Activated CD8-positive, alpha-beta memory T cell treated with anti-CD3 and anti-CD28 coated beads for 48 hours (primary cell): ENCODE data around the gene ATP8A1.
A peak's percentile ranks its signal among the peaks of the same experiment; 100 is the strongest.

Experiments
- DNase-seq, 3 experiments: peaks; one replicate each; pipeline ENCODE4 v3.0.0-alpha.2; 2020; ENCODE audit warnings: low read depth in 2 of 3, low spot score in 2 of 3

Gene ATP8A1

DNA sequence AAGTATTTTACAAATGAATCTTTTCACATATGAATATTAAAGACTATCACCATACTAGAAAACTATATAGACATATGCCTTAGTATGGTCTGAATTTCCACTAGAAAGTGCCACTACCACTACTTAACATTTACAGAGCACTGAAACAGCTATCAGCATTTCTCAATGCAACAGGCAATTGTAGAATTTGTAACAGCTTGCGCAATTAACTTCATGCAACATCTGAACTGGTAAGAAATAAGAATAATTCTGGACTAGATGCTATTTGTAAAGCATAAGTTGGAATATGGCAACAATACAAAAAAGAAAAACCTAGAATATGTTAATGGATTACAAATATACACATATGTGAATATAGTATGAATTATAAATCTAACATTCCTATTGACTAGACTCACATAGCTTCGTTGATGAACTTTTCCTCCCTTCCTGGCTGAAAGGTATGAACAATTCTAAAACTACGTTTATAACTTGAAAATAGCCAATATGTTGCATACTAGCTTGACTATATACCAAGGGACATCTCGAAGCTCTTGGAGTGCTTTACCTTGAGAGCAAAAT lies 82.0 kb downstream of the ATP8A1 start:
- no peak for DNase-seq

DNA sequence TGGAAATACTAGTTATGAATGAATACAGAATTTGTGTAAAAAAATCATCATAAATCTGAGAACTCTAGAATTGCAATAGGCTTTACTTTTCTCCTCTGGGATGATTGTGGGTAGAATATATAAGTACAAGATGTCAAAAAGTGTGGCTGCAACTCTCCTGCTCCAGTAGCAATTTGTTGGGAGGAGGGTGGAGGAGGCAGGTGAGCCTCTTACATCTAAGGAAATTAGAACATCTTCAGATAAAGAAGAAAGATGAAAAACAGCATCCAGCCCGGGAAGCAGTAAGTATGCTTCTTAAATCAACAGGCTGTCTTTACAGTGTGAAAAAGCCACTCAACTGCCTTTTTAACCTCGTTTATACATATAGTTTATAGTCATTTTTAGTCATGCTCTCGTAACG lies 83.7 kb downstream of the ATP8A1 start:
- DNase-seq: no peak

DNA sequence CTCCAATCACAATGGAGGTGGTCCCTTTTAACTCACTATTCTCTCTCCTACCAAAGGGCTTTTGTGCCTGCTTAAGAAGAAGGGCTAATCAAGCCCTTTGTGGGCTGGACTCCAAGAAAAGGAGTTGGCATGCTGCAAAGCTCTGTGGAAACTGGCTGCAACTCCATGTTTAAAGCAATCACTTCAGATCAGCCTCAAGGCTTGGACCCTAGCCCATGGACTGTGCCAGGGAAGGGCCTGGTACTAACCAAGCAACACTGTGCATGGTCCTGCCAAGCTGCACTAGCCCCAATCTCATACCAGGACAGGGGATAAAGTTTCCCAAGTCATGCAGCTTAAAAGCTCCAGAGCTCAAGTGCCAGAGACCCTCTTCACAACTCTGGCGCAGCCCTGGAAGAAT lies 86.7 kb downstream of the ATP8A1 start:
- DNase-seq: no peak

DNA sequence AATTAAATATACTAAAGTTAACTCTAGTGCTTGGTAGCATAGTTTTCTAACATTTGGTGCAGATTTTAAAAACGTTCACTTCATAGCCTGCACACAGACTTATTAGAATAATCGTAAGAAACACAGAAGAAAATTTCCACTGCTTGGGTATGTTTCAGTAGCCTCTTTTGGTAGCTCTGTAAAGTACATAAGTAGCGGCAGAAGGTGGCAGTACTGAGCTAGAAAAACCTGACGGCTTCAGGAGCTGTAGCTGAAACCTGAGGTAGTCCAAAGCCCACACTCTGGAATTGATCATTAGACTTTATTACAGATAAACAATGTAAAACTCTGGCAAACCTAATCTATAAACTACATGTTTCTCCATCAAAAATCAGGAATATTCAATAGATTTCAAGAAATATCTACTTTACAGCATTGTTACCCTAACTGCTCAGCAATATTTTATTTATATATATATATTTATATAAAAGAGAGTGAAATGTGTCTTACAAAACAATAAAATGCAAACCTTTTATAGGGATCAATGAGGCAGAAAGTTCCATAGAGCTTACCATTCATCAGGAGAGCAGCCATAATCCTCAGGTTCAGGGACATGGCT lies 88.2 kb downstream of the ATP8A1 start:
- peak in 1 of 3 experiments; percentile 7 for DNase-seq

DNA sequence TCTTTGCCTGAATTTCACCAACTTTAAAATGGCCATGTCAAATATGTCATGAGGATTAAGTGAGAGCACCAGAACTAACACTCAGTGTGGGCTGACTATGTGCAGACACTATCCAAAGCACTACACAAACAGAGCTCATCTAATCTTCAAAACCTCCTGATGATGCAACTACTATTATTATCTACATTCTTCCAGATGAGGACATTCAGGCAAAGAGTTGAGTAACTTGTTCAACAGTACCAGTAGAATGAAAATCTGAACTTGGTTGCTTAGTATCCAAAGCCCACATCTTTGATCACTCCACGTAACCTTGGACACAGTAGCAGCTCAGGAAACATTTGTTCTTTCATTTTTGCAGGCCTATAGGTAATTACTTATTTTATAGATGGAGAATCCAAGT lies 90.1 kb downstream of the ATP8A1 start:
- DNase-seq: no peak

DNA sequence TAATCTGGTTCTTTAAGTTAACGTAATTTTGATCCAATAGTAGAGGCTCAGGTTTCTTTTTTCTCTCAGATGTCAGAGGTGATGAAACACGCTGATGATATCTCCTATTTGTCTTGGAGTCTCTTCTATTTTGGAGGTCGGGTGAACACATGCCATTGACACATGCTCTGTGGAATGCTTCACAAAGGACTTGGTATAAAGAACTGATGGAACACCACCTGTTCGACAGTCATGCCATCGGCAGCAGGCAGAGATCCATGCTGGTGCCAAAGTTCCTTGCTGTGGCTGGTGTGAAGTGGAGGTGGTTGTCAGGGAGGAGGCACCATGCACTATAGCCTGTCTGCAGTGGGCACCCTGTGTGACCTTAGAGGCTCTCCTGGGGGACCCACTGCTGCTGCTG lies 94.9 kb downstream of the ATP8A1 start:
- DNase-seq: no peak

DNA sequence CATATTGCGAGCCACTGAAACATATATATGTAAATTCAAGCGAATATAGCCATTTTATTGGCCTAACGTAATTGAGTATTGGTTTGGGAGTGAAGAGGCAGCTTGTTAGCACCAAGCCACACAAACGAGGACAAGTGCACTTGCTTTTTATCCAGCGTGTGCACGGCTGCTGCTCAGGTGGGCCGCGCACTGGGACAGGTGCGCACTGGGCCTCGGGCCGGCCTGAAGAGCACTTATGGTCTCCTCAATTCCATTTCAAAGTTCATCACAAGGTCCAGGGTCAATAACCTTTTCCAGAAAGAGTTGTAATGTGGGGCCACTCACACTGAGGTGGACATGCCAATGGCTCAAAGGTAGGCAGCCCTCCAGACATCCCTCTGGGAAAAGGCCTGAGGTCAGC lies 95.9 kb downstream of the ATP8A1 start:
- DNase-seq: no peak

DNA sequence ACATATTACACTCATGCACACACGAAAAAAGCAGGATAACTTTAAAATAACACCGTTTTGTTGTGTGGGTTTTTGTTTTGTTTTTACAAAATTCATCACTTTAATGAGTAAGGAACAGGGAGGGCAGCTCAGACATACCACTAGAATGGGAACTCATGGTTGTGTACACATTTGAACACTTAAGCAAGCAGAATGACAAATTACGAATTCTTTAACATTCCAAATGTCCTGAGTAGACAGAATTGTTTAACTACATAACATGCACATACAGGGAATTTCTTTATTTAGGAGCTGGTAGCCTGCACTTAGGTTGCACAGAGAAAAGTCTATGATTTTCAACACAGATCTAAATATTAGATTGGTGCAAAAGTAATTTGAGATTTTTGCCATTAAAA lies 96.4 kb downstream of the ATP8A1 start:
- DNase-seq: no peak

DNA sequence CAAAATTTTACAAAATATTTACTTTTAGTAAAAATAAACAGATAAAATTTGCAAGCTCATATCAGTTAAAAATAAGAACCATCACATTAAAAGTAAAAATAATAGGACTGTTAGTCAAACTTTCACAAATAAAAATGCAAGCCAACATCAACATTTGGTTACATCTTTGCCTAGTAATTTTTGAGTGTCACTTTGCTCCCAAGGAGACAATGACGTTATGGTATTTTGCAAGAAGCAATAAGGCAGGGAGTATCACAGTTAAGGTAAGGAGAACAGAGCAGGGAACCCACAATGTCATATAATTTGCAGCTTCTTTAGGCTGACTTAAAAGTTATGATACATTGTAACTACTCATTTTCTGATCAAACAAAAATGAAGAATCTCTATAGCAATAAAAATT lies 98.7 kb downstream of the ATP8A1 start:
- no peak for DNase-seq

DNA sequence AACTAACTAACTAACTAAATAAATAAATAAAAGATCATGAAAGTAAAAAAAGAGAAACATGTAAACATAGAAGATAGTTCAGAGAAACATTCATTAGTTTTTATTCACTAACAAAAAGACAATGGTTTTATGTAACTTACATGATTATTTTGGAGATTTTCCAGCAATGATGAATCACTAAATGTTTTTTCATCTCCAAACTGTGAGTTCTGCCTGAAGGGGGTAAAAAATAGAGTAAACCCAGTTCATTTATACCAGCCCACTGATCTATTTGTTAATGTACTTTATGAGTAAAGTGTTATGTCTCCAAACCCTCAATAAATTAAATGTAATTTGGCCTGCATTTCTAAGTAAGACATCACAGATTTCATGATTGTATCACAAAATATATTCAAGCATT lies 101.1 kb downstream of the ATP8A1 start:
- no peak for DNase-seq

DNA sequence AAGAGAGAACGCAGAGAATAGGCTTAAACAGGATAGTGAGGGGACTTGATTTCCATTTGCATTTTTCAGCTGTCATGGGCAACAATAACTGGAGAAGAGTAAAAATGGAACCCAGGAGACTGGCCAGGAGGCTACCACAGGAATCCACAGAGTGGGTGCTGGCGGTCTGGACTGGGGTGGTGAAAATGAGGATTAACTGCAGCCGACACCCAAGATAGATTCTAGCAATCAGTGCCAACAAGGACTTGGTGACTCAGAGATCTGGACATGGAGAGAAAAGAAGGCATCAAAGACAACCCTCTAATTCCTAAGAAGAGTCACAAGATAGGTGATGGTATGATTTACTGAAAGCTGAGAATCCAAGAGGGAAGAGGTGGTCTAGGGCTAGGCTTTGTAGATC lies 102.8 kb downstream of the ATP8A1 start:
- DNase-seq: no peak

DNA sequence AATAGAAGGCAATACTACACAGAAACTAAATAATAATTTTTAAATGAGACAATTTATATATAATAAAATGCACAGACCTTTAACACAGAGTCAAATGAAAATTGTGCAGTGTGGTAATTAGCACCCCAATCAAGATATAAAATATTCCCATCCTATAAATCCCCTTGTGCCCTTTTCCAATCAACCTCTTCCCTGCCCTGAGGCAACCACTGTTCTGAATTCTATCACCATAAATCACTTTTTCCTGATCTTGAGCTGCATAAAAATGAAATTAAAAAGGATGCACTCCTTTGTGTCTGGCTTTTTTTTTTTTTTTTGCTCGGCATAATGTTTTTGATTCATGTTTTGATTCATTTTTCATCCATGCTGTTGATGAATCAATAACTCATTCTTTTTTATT lies 107.0 kb downstream of the ATP8A1 start:
- no peak for DNase-seq

DNA sequence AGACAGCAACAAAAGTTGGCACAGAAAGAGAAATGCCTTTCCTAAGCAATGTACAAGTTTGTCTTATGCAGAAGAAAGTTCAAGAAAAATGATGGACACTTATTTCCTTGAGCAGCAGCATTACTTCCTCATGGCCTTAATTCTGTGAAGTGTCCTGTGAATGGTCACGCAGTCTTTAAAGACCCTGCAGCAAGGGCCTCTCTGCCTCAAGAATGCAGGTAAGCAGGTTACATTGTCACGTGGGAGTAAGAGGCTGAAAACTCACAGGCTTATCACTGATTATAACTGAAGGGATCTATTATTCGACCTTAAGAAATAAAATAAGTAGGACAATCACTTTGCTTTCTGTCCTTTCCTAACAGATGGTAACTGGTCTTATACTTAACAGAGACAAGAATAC lies 109.1 kb downstream of the ATP8A1 start:
- no peak for DNase-seq

DNA sequence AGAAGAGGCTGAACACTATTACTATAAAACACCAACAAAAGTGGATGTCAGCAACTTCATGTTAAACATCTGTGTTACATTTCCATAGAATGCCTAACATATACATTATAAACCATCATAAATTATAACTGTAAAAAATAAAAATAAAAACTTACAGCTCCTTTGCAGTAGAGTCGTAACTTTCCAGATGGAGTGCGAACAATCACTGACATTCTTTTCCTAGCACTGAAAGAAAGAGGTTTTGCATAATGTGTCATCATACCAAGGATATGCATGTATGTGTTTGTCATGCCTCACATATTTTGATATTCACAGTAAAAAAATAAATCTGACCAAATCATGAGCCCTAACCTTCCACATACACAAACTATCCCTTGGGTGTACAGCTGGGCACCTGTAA lies 113.1 kb downstream of the ATP8A1 start:
- no peak for DNase-seq

DNA sequence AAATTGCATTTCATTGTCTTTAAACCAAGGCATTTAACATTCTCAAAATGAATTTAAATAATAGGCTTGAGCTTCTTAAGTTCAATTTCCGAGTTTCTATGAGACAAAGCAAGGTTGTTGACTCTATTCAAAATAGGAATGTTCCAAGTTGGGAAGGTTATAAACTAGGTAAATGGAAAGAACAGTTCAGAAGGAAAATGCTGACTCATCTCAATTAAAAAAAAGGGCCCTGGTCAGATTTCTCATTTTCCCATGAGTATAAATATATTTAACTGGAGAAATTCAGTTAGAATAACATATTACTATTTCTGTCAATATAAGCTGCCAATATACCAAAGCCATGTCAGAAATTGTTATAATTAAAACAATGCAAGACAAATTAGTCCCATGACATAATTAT lies 113.8 kb downstream of the ATP8A1 start:
- no peak for DNase-seq

DNA sequence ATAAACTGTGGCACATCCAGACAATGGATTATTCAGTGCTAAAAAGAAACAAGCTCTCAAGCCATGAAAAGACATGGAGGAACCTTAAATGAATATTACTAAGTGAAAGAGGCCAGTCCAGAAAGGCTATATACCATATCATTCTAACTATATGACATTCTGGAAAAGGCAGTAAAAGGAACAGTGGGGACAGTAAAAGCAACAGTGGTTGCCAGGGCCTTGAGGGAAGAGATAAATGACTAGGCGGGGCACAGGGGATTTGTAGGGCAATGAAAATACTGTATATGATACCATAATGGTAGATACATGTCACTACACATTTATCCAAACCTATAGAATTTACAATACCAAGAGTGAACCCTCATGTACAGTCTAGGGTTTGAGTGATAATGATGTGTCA lies 115.3 kb downstream of the ATP8A1 start:
- DNase-seq: no peak

DNA sequence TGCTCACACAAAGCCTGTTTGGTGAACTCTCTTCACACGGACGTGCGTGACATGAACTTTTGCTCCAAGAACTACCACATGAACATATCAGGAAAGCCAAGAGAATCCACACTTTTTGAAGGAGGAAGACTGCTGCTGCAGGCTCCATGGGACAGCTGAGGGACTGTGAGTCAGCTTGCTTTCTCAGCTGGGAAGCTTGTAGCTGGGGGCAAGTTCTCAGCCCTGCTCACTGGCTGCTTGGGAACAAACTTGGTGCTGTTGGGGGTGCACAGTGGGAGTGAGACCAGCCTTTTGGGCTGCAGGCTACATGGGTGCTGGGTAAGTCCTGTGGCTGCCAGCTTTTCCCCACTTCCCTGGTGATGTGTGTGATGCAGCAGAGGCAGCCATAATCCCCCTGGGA lies 123.9 kb downstream of the ATP8A1 start:
- no peak for DNase-seq

DNA sequence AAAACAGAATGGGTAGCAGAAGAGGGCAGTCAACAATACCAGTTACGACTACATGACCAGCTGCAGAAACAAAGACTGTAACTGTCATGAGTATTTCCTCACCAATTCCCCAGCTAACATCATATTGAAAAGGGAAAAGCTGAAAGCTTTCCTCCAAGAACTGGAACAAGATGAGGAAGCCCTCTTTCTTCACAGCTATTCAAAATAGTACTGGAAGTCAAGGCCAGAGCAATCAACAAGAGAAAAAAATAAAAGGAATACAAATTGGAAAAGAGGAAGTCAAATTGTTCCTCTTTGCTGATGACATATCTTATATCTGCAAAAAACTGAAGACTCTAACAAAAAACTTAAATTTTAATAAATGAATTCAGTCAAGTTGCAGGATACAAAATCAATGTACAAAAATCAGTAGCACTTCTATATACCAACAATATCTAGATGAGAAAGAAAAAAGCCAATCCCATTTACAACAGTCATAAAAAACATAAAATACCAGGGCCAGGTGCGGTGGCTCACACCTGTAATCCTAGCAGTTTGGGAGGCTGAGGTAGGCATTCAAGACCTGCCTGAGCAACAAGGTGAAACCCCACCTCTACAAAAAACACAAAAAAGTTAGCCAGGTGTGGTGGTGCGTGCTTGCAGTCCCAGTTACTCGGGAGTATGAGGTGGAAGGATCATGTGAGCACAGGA lies 125.4 kb downstream of the ATP8A1 start:
- no peak for DNase-seq

DNA sequence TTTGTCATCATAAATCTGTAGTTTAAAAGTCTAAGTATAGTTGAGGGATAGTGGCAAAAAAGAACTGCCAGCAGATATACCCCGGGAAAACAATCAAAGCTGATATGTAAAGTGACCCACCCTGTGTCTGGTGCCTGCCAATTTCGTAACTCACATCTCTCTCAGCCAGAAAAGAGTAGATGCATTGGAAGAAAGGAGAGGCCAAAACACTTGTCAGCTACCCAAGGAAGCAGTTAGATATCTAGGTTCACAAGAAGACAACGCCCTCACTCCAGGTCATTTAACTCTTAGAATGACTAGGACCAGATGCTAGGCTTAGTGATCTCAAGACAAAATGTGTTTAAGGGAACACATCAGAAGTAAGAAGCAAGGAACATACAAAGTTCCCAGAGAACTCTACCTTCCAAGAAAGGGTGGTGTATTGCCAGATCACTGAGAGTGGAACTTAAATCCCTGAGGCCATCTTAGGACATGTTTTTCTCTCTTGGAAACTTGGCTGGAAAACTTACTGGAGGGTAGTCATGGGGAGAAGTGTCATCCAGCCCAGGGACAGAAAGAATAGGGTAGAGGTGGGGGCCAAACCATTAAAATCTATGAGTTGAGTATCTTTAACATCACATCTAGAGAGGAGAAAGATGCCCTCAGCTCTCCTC lies 133.7 kb downstream of the ATP8A1 start:
- no peak for DNase-seq

DNA sequence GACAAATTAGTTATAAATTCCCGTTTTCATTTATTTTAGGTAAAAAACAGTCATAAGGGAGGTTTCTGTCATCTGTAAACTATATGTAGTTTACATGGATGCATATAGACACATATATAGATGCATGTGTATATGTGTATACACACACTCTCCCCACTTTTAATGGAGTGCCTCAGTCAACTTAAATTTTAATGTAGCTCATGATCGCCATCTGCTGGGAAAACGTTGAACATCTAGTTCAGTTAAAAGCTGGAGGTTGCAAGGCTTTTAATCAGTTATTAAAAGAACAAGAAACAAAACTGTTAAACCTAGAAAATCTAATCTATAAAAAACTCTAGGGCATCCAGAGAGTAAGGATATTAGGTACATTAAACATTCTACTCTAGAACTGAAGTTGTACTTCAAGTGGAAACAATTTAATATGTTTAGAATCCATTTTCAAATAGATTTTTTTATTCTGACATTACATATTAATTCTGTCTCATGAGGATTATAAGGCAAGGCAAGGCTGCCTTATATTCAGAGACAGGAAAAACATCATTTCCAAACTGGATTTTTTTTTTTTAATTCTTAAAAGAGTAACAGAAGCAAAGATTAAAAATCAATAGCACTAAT lies 137.0 kb downstream of the ATP8A1 start:
- peak in 1 of 3 experiments; percentile 20 for DNase-seq

DNA sequence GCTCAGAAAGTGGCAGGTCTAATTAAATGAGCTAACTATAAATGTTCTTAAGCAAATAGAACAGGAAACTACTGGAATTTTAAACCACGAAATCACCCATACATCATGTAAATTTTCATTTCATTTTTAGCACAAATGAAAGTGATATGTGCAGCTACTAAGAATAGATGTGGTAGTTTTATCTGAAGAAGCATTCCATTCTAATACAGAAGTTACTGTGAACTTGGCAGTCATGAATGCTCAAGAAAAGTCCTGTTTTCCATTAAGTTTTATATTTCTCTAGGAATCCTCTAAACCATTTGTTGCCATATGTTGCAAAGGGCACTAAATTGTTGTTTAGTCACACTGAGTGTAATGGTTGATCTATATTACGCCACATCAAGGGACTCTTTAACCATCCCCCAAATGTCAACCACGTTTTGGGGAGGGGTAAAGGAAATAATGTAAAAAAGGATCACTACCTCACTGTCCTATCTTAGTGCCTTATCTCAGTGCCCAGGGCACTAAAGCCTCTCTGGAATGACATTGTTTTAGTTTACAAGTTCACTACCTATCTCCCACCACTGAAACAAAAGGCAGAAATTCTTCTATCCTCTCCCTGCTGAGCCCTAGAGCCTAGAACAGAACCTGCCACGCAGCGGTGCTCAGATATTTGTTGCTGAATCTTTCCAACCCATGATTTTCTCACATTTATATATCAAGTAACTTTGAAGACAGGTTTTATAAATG lies 141.6 kb downstream of the ATP8A1 start:
- no peak for DNase-seq
